ENCODE measurements around the gene TGFBR3L. TPM values are rescaled to one million over a fixed set of nuclear protein-coding genes. Genes with fewer than 3 reads are reported as not detected.

TGFBR3L gene
- total and polyA plus RNA-seq, 2 of the 13 experiments (the other 11 are each of a cell fraction or from before 2014, with no cell fraction given) = 0.20 to 1.0 TPM

DNA sequence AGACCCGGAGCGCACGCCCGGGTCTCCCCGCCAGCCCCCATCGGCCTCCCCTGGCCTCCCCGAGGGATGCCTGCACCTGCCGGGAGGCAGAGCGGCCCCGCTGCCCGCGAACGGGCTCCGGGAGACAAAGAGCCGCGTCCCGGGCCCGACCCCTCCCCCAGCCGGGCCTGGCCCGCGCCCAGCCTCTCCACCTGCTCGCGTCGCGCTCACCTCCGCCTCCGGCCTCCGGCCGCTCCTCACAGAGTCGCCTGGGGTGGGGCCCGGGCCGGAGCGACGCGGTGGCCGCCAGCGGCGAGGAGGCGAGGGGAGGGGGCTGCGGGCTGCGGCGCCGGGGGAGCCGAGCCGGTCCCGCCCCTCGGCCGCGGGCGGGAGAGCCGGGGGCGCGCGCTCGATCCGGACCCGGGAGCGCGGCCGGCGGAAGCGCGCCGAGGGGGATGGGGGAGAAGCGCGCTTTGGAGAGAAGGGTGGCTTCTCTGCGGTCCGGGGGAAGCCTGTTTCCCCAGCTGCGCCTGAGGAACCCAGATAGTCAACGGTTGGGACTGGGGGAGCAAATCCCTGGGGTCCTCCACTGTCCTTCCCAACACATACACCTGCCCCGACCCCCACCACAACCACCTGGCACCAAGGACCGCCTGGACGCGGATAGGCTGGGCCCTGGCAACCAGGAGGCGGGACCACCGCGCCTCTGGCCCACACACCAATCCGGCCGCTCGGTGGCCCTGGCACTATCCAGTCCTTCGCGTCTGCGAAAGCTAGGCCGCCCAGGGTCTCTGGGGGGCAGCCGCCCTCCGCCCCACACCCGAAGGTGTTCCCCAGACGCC, 40.3 kb upstream of the TGFBR3L start, which contains the start of gene PRR36 (continued):
- no peak for TF ChIP-seq RAD51 (IDR thresholded peaks at IDR 0.05; ENCODE audit: borderline replicate concordance)
- TF ChIP-seq SKI (IDR thresholded peaks at IDR 0.05; ENCODE audit: partially characterized antibody) = no peak
- no peak for TF ChIP-seq EZH2 (conservative IDR thresholded peaks at IDR 0.05; ENCODE audit: low read depth, low read length)
- TF ChIP-seq ZNF781 (CRISPR knock-in tag; IDR thresholded peaks at IDR 0.05; ENCODE audit: borderline replicate concordance, not compliant biosample characterization) = no peak
- 0 out of 2 replicates have a peak, but pooled peaks have one; percentile 20 for TF ChIP-seq TBX2 (CRISPR knock-in tag; IDR thresholded peaks at IDR 0.05; ENCODE audit: borderline replicate concordance)
- TF ChIP-seq ZNF605 (CRISPR knock-in tag; IDR thresholded peaks at IDR 0.05) = peak; percentile 78; the same call in 1 of the 2 replicates
- no peak for TF ChIP-seq POLR2AphosphoS2 (IDR thresholded peaks at IDR 0.05; ENCODE audit: low read depth, low read length)
- peak; percentile 19 for TF ChIP-seq HNRNPLL (IDR thresholded peaks at IDR 0.05; ENCODE audit: low read depth, low read length, poor library complexity, severe bottlenecking)
- peak; percentile 85 for TF ChIP-seq NFYB (CRISPR knock-in tag; IDR thresholded peaks at IDR 0.05)
- TF ChIP-seq ZNF207 (IDR thresholded peaks at IDR 0.05; ENCODE audit: borderline replicate concordance) = no peak
- no peak for TF ChIP-seq ZSCAN12 (CRISPR knock-in tag; IDR thresholded peaks at IDR 0.05)
- TF ChIP-seq, protein P1, sequence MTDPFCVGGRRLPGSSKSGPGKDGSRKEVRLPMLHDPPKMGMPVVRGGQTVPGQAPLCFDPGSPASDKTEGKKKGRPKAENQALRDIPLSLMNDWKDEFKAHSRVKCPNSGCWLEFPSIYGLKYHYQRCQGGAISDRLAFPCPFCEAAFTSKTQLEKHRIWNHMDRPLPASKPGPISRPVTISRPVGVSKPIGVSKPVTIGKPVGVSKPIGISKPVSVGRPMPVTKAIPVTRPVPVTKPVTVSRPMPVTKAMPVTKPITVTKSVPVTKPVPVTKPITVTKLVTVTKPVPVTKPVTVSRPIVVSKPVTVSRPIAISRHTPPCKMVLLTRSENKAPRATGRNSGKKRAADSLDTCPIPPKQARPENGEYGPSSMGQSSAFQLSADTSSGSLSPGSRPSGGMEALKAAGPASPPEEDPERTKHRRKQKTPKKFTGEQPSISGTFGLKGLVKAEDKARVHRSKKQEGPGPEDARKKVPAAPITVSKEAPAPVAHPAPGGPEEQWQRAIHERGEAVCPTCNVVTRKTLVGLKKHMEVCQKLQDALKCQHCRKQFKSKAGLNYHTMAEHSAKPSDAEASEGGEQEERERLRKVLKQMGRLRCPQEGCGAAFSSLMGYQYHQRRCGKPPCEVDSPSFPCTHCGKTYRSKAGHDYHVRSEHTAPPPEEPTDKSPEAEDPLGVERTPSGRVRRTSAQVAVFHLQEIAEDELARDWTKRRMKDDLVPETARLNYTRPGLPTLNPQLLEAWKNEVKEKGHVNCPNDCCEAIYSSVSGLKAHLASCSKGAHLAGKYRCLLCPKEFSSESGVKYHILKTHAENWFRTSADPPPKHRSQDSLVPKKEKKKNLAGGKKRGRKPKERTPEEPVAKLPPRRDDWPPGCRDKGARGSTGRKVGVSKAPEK (CRISPR knock-in tag; IDR thresholded peaks at IDR 0.05; ENCODE audit: borderline replicate concordance) = no peak
- no peak for TF ChIP-seq KLF6 (CRISPR knock-in tag; IDR thresholded peaks at IDR 0.05)
- TF ChIP-seq, protein P2, sequence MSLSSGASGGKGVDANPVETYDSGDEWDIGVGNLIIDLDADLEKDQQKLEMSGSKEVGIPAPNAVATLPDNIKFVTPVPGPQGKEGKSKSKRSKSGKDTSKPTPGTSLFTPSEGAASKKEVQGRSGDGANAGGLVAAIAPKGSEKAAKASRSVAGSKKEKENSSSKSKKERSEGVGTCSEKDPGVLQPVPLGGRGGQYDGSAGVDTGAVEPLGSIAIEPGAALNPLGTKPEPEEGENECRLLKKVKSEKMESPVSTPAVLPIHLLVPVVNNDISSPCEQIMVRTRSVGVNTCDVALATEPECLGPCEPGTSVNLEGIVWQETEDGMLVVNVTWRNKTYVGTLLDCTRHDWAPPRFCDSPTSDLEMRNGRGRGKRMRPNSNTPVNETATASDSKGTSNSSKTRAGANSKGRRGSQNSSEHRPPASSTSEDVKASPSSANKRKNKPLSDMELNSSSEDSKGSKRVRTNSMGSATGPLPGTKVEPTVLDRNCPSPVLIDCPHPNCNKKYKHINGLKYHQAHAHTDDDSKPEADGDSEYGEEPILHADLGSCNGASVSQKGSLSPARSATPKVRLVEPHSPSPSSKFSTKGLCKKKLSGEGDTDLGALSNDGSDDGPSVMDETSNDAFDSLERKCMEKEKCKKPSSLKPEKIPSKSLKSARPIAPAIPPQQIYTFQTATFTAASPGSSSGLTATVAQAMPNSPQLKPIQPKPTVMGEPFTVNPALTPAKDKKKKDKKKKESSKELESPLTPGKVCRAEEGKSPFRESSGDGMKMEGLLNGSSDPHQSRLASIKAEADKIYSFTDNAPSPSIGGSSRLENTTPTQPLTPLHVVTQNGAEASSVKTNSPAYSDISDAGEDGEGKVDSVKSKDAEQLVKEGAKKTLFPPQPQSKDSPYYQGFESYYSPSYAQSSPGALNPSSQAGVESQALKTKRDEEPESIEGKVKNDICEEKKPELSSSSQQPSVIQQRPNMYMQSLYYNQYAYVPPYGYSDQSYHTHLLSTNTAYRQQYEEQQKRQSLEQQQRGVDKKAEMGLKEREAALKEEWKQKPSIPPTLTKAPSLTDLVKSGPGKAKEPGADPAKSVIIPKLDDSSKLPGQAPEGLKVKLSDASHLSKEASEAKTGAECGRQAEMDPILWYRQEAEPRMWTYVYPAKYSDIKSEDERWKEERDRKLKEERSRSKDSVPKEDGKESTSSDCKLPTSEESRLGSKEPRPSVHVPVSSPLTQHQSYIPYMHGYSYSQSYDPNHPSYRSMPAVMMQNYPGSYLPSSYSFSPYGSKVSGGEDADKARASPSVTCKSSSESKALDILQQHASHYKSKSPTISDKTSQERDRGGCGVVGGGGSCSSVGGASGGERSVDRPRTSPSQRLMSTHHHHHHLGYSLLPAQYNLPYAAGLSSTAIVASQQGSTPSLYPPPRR (CRISPR knock-in tag; IDR thresholded peaks at IDR 0.05; ENCODE audit: borderline replicate concordance) = peak; percentile 26; the same call in 1 of the 2 replicates
- no peak for TF ChIP-seq NONO (IDR thresholded peaks at IDR 0.05)
- TF ChIP-seq NONO (CRISPR knock-in tag; conservative IDR thresholded peaks at IDR 0.05) = no peak; the same call in 1 of the 2 replicates
- no peak for TF ChIP-seq ZSCAN29 (CRISPR knock-in tag; conservative IDR thresholded peaks at IDR 0.05)
- TF ChIP-seq FOXA1 (IDR thresholded peaks at IDR 0.05) = no peak
- TF ChIP-seq FOXA1 (CRISPR knock-in tag; IDR thresholded peaks at IDR 0.05) = no peak
- no peak for TF ChIP-seq ZNF891 (CRISPR knock-in tag; IDR thresholded peaks at IDR 0.05)
- 0 out of 2 replicates have a peak, but pooled peaks have one; percentile 52 for TF ChIP-seq SIN3A (IDR thresholded peaks at IDR 0.05; ENCODE audit: borderline replicate concordance, low read depth, low read length)
- TF ChIP-seq HIVEP1 (CRISPR knock-in tag; IDR thresholded peaks at IDR 0.05) = no peak
- 0 out of 2 replicates have a peak, but pooled peaks have one; percentile 61 for TF ChIP-seq ZNF558 (CRISPR knock-in tag; IDR thresholded peaks at IDR 0.05; ENCODE audit: borderline replicate concordance)
- TF ChIP-seq ZNF547 (CRISPR knock-in tag; IDR thresholded peaks at IDR 0.05) = no peak

All from HepG2 (cell line).